GM18502 (cell line): Measurements from ENCODE around the gene SNRPA1.

Source experiments
- ATAC-seq: cut with Tn5 transposase; IDR thresholded peaks from one replicate; pipeline ENCODE4 v1.9.1; 2021; ENCODE audit warnings: mild to moderate bottlenecking; ENCODE audit not compliant: unreplicated experiment, poor library complexity

Gene SNRPA1

GRCh38 chr15:101320501-101321052 lies 25.5 kb upstream of the SNRPA1 start:
- ATAC-seq, result no peak

- no peak for ATAC-seq
Measured at GRCh38 chr15:101318839-101319238, 23.8 kb upstream of the SNRPA1 start.

GRCh38 chr15:101318147-101318819 lies 23.2 kb upstream of the SNRPA1 start:
- ATAC-seq, result no peak

GRCh38 chr15:101317336-101317872 lies 22.4 kb upstream of the SNRPA1 start:
- ATAC-seq, result no peak

- no peak for ATAC-seq
Measured at GRCh38 chr15:101316529-101316928, 21.5 kb upstream of the SNRPA1 start.

- no peak for ATAC-seq
Measured at GRCh38 chr15:101315736-101316135, 20.7 kb upstream of the SNRPA1 start.

GRCh38 chr15:101314336-101315125 lies 19.5 kb upstream of the SNRPA1 start:
- ATAC-seq, result no peak

- no peak for ATAC-seq
Measured at GRCh38 chr15:101313041-101313761, 18.2 kb upstream of the SNRPA1 start.

- no peak for ATAC-seq
Measured at GRCh38 chr15:101310508-101310907, 15.5 kb upstream of the SNRPA1 start.

- ATAC-seq, result no peak
Measured at GRCh38 chr15:101310161-101310480, 15.1 kb upstream of the SNRPA1 start.

GRCh38 chr15:101309436-101310160 lies 14.6 kb upstream of the SNRPA1 start:
- ATAC-seq, result no peak

GRCh38 chr15:101308604-101309435 lies 13.8 kb upstream of the SNRPA1 start:
- no peak for ATAC-seq

GRCh38 chr15:101307897-101308603 lies 13.0 kb upstream of the SNRPA1 start:
- no peak for ATAC-seq

- ATAC-seq, result no peak
Measured at GRCh38 chr15:101307048-101307896, 12.2 kb upstream of the SNRPA1 start.

- ATAC-seq, result no peak
Measured at GRCh38 chr15:101306341-101307047, 11.4 kb upstream of the SNRPA1 start.

GRCh38 chr15:101305820-101306255 lies 10.8 kb upstream of the SNRPA1 start:
- no peak for ATAC-seq

- no peak for ATAC-seq
Measured at GRCh38 chr15:101303408-101303807, 8.4 kb upstream of the SNRPA1 start.
